Activated T-helper 17 cell treated with anti-CD3 and anti-CD28 coated beads, Interleukin-2, amount 50 U/mL, for 72 hours (primary cell): Measurements from ENCODE around the gene C2orf76. TPM values are rescaled to one million over a fixed set of nuclear protein-coding genes. Genes with fewer than 3 reads are reported as not detected.

Experiments used
- ATAC-seq: fragments of 150-1000 bp; cut with Tn5 transposase; replicated peaks from 2 replicates; pipeline ENCODE4 v1.10.0; 2021; ENCODE audit warnings: mild to moderate bottlenecking, moderate library complexity
- H3K27ac Mint-ChIP-seq: one replicate; pipeline ENCODE4 v1.8.0; 2022; ENCODE audit warnings: mixed read lengths
- H3K27me3 Mint-ChIP-seq: one replicate; pipeline ENCODE4 v1.8.0; 2022; ENCODE audit warnings: mixed read lengths
- H3K36me3 Mint-ChIP-seq: one replicate; pipeline ENCODE4 v1.8.0; 2022; ENCODE audit warnings: low read depth, mild to moderate bottlenecking, mixed read lengths
- H3K4me1 Mint-ChIP-seq: one replicate; pipeline ENCODE4 v1.8.0; 2022; ENCODE audit warnings: mixed read lengths
- H3K4me3 Mint-ChIP-seq: one replicate; pipeline ENCODE4 v1.8.0; 2022; ENCODE audit warnings: mild to moderate bottlenecking, mixed read lengths
- H3K9me3 Mint-ChIP-seq: one replicate; pipeline ENCODE4 v1.8.0; 2022; ENCODE audit warnings: mixed read lengths
- total RNA-seq, 2 donors: library from RNA; stranded (reverse); gene quantifications; one replicate each; pipeline ENCODE4 v1.2.3, GENCODE V29; 2022

The C2orf76 gene
- total RNA-seq, 2 donors from 2014 or later: 9.6 to 11.7 TPM

GRCh38 chr2:119337749-119338148 is 28.9 kb downstream of the C2orf76 start:
- Mint-ChIP-seq H3K27ac (no peak overlapping the region), H3K4me3 (no peak overlapping the region), H3K4me1 (peaks cover 8% of the 10 kb centered on the region), H3K27me3 (no peaks in the 10 kb centered on the region), H3K9me3 (no peaks in the 10 kb centered on the region), H3K36me3 (peaks cover 21% of the 10 kb centered on the region)
- ATAC-seq: no peak

- Mint-ChIP-seq H3K4me1 (peaks cover 3% of the 10 kb centered on the region), H3K27ac (no peak overlapping the region), H3K36me3 (peaks cover 21% of the 10 kb centered on the region), H3K4me3 (no peak overlapping the region), H3K27me3 (no peaks in the 10 kb centered on the region), H3K9me3 (no peaks in the 10 kb centered on the region)
- no peak for ATAC-seq
These were observed 32.8 kb downstream of the C2orf76 start for GRCh38 chr2:119333833-119334232.

- ATAC-seq: no peak
- Mint-ChIP-seq H3K9me3 (no peaks in the 10 kb centered on the region), H3K4me3 (no peak overlapping the region), H3K4me1 (peaks cover 3% of the 10 kb centered on the region), H3K36me3 (peaks cover 21% of the 10 kb centered on the region), H3K27ac (no peak overlapping the region), H3K27me3 (no peaks in the 10 kb centered on the region)
These were observed 33.3 kb downstream of the C2orf76 start for GRCh38 chr2:119333360-119333759.

- ATAC-seq: no peak
- no peaks in the 10 kb centered on the region for H3K4me1 Mint-ChIP-seq
- H3K9me3 Mint-ChIP-seq: no peaks in the 10 kb centered on the region
- no peak overlapping the region for H3K27ac Mint-ChIP-seq
- no peak overlapping the region for H3K4me3 Mint-ChIP-seq
- no peaks in the 10 kb centered on the region for H3K27me3 Mint-ChIP-seq
- H3K36me3 Mint-ChIP-seq: peaks cover 21% of the 10 kb centered on the region
These were observed 33.7 kb downstream of the C2orf76 start for GRCh38 chr2:119332953-119333352.

GRCh38 chr2:119327431-119327830 is 39.2 kb downstream of the C2orf76 start:
- Mint-ChIP-seq H3K27me3 (no peaks in the 10 kb centered on the region), H3K4me1 (no peaks in the 10 kb centered on the region), H3K4me3 (no peak overlapping the region), H3K36me3 (no peaks in the 10 kb centered on the region), H3K27ac (no peak overlapping the region), H3K9me3 (no peaks in the 10 kb centered on the region)
- ATAC-seq: no peak

GRCh38 chr2:119326938-119327337 is 39.7 kb downstream of the C2orf76 start:
- no peak for ATAC-seq
- no peak overlapping the region for H3K27ac Mint-ChIP-seq
- H3K9me3 Mint-ChIP-seq: no peaks in the 10 kb centered on the region
- H3K4me1 Mint-ChIP-seq: no peaks in the 10 kb centered on the region
- no peaks in the 10 kb centered on the region for H3K36me3 Mint-ChIP-seq
- no peak overlapping the region for H3K4me3 Mint-ChIP-seq
- H3K27me3 Mint-ChIP-seq: no peaks in the 10 kb centered on the region

GRCh38 chr2:119324685-119325270 is 41.9 kb downstream of the C2orf76 start:
- H3K9me3 Mint-ChIP-seq: no peaks in the 10 kb centered on the region
- no peak overlapping the region for H3K4me3 Mint-ChIP-seq
- no peak for ATAC-seq
- H3K27ac Mint-ChIP-seq: no peak overlapping the region
- H3K36me3 Mint-ChIP-seq: no peaks in the 10 kb centered on the region
- no peaks in the 10 kb centered on the region for H3K4me1 Mint-ChIP-seq
- no peaks in the 10 kb centered on the region for H3K27me3 Mint-ChIP-seq

GRCh38 chr2:119323459-119323858 is 43.2 kb downstream of the C2orf76 start:
- ATAC-seq: no peak
- no peak overlapping the region for H3K27ac Mint-ChIP-seq
- H3K4me1 Mint-ChIP-seq: no peaks in the 10 kb centered on the region
- H3K9me3 Mint-ChIP-seq: no peaks in the 10 kb centered on the region
- no peaks in the 10 kb centered on the region for H3K27me3 Mint-ChIP-seq
- H3K36me3 Mint-ChIP-seq: no peaks in the 10 kb centered on the region
- H3K4me3 Mint-ChIP-seq: no peak overlapping the region

GRCh38 chr2:119319593-119319992 is 47.0 kb downstream of the C2orf76 start:
- no peak for ATAC-seq
- Mint-ChIP-seq H3K4me1 (no peaks in the 10 kb centered on the region), H3K9me3 (no peaks in the 10 kb centered on the region), H3K27ac (no peak overlapping the region), H3K27me3 (no peaks in the 10 kb centered on the region), H3K4me3 (no peak overlapping the region), H3K36me3 (no peaks in the 10 kb centered on the region)

GRCh38 chr2:119317554-119317953 is 49.1 kb downstream of the C2orf76 start:
- Mint-ChIP-seq H3K4me3 (no peak overlapping the region), H3K9me3 (no peaks in the 10 kb centered on the region), H3K27me3 (no peaks in the 10 kb centered on the region), H3K4me1 (no peaks in the 10 kb centered on the region), H3K36me3 (no peaks in the 10 kb centered on the region), H3K27ac (no peak overlapping the region)
- ATAC-seq: no peak

GRCh38 chr2:119316066-119316465 is 50.6 kb downstream of the C2orf76 start:
- Mint-ChIP-seq H3K27me3 (no peaks in the 10 kb centered on the region), H3K36me3 (peaks cover 8% of the 10 kb centered on the region), H3K27ac (no peak overlapping the region), H3K9me3 (no peaks in the 10 kb centered on the region), H3K4me3 (no peak overlapping the region), H3K4me1 (no peaks in the 10 kb centered on the region)
- ATAC-seq: no peak

- H3K9me3 Mint-ChIP-seq: no peaks in the 10 kb centered on the region
- H3K27me3 Mint-ChIP-seq: no peaks in the 10 kb centered on the region
- H3K36me3 Mint-ChIP-seq: peaks cover 12% of the 10 kb centered on the region
- no peak overlapping the region for H3K27ac Mint-ChIP-seq
- no peak overlapping the region for H3K4me3 Mint-ChIP-seq
- ATAC-seq: no peak
- H3K4me1 Mint-ChIP-seq: no peaks in the 10 kb centered on the region
These were observed 51.3 kb downstream of the C2orf76 start for GRCh38 chr2:119315241-119315925.

GRCh38 chr2:119311831-119312230 is 54.8 kb downstream of the C2orf76 start:
- no peak overlapping the region for H3K27ac Mint-ChIP-seq
- no peaks in the 10 kb centered on the region for H3K27me3 Mint-ChIP-seq
- H3K4me3 Mint-ChIP-seq: no peak overlapping the region
- ATAC-seq: no peak
- peaks cover 19% of the 10 kb centered on the region for H3K36me3 Mint-ChIP-seq
- H3K4me1 Mint-ChIP-seq: no peaks in the 10 kb centered on the region
- H3K9me3 Mint-ChIP-seq: no peaks in the 10 kb centered on the region

- ATAC-seq: no peak
- Mint-ChIP-seq H3K4me1 (no peaks in the 10 kb centered on the region), H3K27me3 (no peaks in the 10 kb centered on the region), H3K4me3 (no peak overlapping the region), H3K9me3 (no peaks in the 10 kb centered on the region), H3K27ac (no peak overlapping the region), H3K36me3 (peaks cover 22% of the 10 kb centered on the region)
These were observed 55.3 kb downstream of the C2orf76 start for GRCh38 chr2:119311371-119311770.

GRCh38 chr2:119308793-119309330 is 57.8 kb downstream of the C2orf76 start:
- peaks cover 28% of the 10 kb centered on the region for H3K36me3 Mint-ChIP-seq

More at GRCh38 chr2:119308793-119309330, 57.8 kb downstream of the C2orf76 start:
- no peaks in the 10 kb centered on the region for H3K27me3 Mint-ChIP-seq
- no peaks in the 10 kb centered on the region for H3K4me1 Mint-ChIP-seq
- ATAC-seq: no peak
- no peak overlapping the region for H3K4me3 Mint-ChIP-seq
- H3K9me3 Mint-ChIP-seq: no peaks in the 10 kb centered on the region
- H3K27ac Mint-ChIP-seq: no peak overlapping the region
